ENCODE data around the gene OTOG. TPM values are rescaled to one million over a fixed set of nuclear protein-coding genes. Genes with fewer than 3 reads are reported as not detected.
A peak's percentile ranks its signal among the peaks of the same experiment; 100 is the strongest.

OTOG gene
- total RNA-seq, 1 donor from 2014 or later, result not detected

- no peaks in the 10 kb centered on the region for H3K4me1 Mint-ChIP-seq (ENCODE audit: low read depth)
- peaks cover 26% of the 10 kb centered on the region for H3K9me3 Mint-ChIP-seq (ENCODE audit: low read depth)
- no peak for DNase-seq (ENCODE audit: low spot score)
- H3K36me3 Mint-ChIP-seq (ENCODE audit: low read depth), result no peaks in the 10 kb centered on the region
- no peak overlapping the region for H3K4me3 Mint-ChIP-seq (ENCODE audit: unreplicated experiment)
- no peak overlapping the region for H3K27ac Mint-ChIP-seq (ENCODE audit: unreplicated experiment)
- TF ChIP-seq, protein P1, sequence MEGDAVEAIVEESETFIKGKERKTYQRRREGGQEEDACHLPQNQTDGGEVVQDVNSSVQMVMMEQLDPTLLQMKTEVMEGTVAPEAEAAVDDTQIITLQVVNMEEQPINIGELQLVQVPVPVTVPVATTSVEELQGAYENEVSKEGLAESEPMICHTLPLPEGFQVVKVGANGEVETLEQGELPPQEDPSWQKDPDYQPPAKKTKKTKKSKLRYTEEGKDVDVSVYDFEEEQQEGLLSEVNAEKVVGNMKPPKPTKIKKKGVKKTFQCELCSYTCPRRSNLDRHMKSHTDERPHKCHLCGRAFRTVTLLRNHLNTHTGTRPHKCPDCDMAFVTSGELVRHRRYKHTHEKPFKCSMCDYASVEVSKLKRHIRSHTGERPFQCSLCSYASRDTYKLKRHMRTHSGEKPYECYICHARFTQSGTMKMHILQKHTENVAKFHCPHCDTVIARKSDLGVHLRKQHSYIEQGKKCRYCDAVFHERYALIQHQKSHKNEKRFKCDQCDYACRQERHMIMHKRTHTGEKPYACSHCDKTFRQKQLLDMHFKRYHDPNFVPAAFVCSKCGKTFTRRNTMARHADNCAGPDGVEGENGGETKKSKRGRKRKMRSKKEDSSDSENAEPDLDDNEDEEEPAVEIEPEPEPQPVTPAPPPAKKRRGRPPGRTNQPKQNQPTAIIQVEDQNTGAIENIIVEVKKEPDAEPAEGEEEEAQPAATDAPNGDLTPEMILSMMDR (IDR thresholded peaks at IDR 0.05), result no peak
- peaks cover 6% of the 10 kb centered on the region for H3K27me3 Mint-ChIP-seq (ENCODE audit: low read depth)
These were observed 125.4 kb downstream of the OTOG start for GRCh38 chr11:17672469-17672868.

GRCh38 chr11:17673951-17674350 is 126.9 kb downstream of the OTOG start:
- H3K27me3 Mint-ChIP-seq (ENCODE audit: low read depth), result peaks cover 5% of the 10 kb centered on the region
- no peak overlapping the region for H3K27ac Mint-ChIP-seq (ENCODE audit: unreplicated experiment)
- H3K36me3 Mint-ChIP-seq (ENCODE audit: low read depth), result no peaks in the 10 kb centered on the region
- H3K4me1 Mint-ChIP-seq (ENCODE audit: low read depth), result no peaks in the 10 kb centered on the region
- TF ChIP-seq, protein P1 (IDR thresholded peaks at IDR 0.05), result no peak
- H3K4me3 Mint-ChIP-seq (ENCODE audit: unreplicated experiment), result no peak overlapping the region
- DNase-seq (ENCODE audit: low spot score), result no peak
- H3K9me3 Mint-ChIP-seq (ENCODE audit: low read depth), result peaks cover 22% of the 10 kb centered on the region

DNA sequence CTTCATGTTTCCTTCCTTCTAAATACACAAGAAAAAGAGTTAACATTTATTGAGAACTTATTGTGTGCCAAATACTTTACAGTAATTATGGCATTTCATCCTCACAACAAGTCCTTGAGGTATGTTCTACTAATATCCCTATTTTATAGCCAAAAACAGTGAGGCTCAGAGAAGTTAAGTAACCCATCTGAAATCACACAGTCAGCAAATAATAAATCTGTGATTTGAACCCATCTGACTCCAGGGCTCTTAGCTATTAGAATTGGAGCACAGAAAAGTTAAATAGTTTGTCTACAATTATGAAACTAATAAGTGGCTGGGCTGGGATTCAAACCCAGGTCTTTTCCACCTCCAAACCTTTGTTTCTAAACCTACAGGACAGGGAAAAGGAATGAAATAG is 135.8 kb downstream of the OTOG start:
- no peak overlapping the region for H3K27ac Mint-ChIP-seq (ENCODE audit: unreplicated experiment)
- TF ChIP-seq, protein P1 (IDR thresholded peaks at IDR 0.05), result no peak
- H3K4me3 Mint-ChIP-seq (ENCODE audit: unreplicated experiment), result no peak overlapping the region
- no peaks in the 10 kb centered on the region for H3K36me3 Mint-ChIP-seq (ENCODE audit: low read depth)
- no peaks in the 10 kb centered on the region for H3K9me3 Mint-ChIP-seq (ENCODE audit: low read depth)
- DNase-seq (ENCODE audit: low spot score), result no peak
- H3K4me1 Mint-ChIP-seq (ENCODE audit: low read depth), result no peaks in the 10 kb centered on the region
- peaks cover 3% of the 10 kb centered on the region for H3K27me3 Mint-ChIP-seq (ENCODE audit: low read depth)

GRCh38 chr11:17683377-17684161 is 136.5 kb downstream of the OTOG start:
- no peaks in the 10 kb centered on the region for H3K9me3 Mint-ChIP-seq (ENCODE audit: low read depth)

DNA sequence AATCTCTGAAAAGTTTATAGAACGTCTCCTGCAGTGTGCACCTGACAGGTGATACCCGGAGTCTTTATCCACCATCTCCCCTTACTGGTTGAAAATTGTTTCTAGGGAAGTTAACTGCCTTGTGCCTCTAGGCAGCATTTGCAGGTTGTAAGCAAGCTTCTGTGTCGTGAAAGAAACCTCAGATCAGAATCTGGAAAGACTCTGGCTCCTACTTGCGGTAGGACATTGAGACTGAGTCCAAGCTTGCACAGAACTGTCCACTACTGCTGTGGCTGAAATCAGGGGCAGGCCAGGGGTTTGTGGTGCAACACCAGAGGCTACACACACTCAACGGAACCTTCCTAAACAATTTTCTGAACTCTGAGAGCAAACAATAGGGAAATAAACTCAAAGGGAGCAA is 137.5 kb downstream of the OTOG start:
- Mint-ChIP-seq H3K36me3 (ENCODE audit: low read depth) (no peaks in the 10 kb centered on the region), H3K27me3 (ENCODE audit: low read depth) (peaks cover 3% of the 10 kb centered on the region), H3K27ac (ENCODE audit: unreplicated experiment) (no peak overlapping the region), H3K4me1 (ENCODE audit: low read depth) (no peaks in the 10 kb centered on the region), H3K4me3 (ENCODE audit: unreplicated experiment) (no peak overlapping the region), H3K9me3 (ENCODE audit: low read depth) (no peaks in the 10 kb centered on the region)
- TF ChIP-seq, protein P1 (IDR thresholded peaks at IDR 0.05), result no peak
- DNase-seq (ENCODE audit: low spot score), result no peak

More at GRCh38 chr11:17683377-17684161, 136.5 kb downstream of the OTOG start:
- peak overlapping the region; percentile 15 for H3K27ac Mint-ChIP-seq (ENCODE audit: unreplicated experiment)
- peaks cover 3% of the 10 kb centered on the region for H3K27me3 Mint-ChIP-seq (ENCODE audit: low read depth)
- TF ChIP-seq, protein P1 (IDR thresholded peaks at IDR 0.05), result no peak
- DNase-seq (ENCODE audit: low spot score), result no peak
- no peak overlapping the region for H3K4me3 Mint-ChIP-seq (ENCODE audit: unreplicated experiment)
- no peaks in the 10 kb centered on the region for H3K36me3 Mint-ChIP-seq (ENCODE audit: low read depth)
- no peaks in the 10 kb centered on the region for H3K4me1 Mint-ChIP-seq (ENCODE audit: low read depth)

Data from chondrocyte (in vitro differentiated cells).